ENCODE results near the gene PTPRN2.
"Not testable (repeated sequence)": the region's sequence is repeated elsewhere in the genome, so short reads cannot be mapped to it uniquely, and the experiment has no call there.

The PTPRN2 gene

DNA sequence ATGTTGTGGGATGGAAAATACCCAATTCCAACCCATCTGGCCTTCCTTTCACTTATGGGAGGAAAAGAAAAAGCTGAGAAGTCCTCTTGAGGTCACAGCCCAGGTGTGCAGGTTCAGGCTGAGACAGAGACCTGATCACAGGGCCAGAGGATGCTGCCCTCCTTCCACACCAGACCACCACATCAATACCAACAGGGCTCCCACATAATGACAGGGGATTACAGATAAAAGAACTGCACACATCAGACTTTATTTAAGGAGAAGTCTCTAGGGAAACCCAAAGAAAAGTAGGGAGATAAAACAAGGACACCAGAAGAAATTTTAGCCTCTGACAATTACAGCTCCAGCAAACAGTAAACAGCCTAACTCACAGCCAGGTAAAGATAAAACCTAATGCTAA, 548.4 kb downstream of the PTPRN2 start:
- ATAC-seq (replicated peaks; ENCODE audit: extremely low read depth, poor library complexity, severe bottlenecking), result no peak
- H3K27ac Mint-ChIP-seq (ENCODE audit: low read depth), result no peak overlapping the region
- H3K9me3 Mint-ChIP-seq, result peaks cover 18% of the 10 kb centered on the region
- no peak for DNase-seq (ENCODE audit: low spot score in 2 of 2)
- no peaks in the 10 kb centered on the region for H3K4me1 Mint-ChIP-seq
- no peaks in the 10 kb centered on the region for H3K36me3 Mint-ChIP-seq (ENCODE audit: insufficient read depth)
- peaks cover 25% of the 10 kb centered on the region for H3K27me3 Mint-ChIP-seq
- H3K4me3 Mint-ChIP-seq, result no peak overlapping the region

GRCh38 chr7:158037211-158037610, 550.4 kb downstream of the PTPRN2 start:
- Mint-ChIP-seq H3K27ac (ENCODE audit: low read depth) (no peak overlapping the region), H3K4me3 (no peak overlapping the region), H3K4me1 (no peaks in the 10 kb centered on the region), H3K36me3 (ENCODE audit: insufficient read depth) (no peaks in the 10 kb centered on the region), H3K27me3 (peaks cover 34% of the 10 kb centered on the region), H3K9me3 (peaks cover 22% of the 10 kb centered on the region)
- DNase-seq (ENCODE audit: low spot score in 2 of 2) (no peak), ATAC-seq (replicated peaks; ENCODE audit: extremely low read depth, poor library complexity, severe bottlenecking) (no peak)

GRCh38 chr7:158035343-158035742, 552.3 kb downstream of the PTPRN2 start:
- Mint-ChIP-seq H3K36me3 (ENCODE audit: insufficient read depth) (no peaks in the 10 kb centered on the region), H3K9me3 (peaks cover 20% of the 10 kb centered on the region), H3K4me3 (no peak overlapping the region), H3K27ac (ENCODE audit: low read depth) (no peak overlapping the region), H3K4me1 (no peaks in the 10 kb centered on the region), H3K27me3 (peaks cover 39% of the 10 kb centered on the region)
- ATAC-seq (replicated peaks; ENCODE audit: extremely low read depth, poor library complexity, severe bottlenecking), result no peak
- no peak for DNase-seq (ENCODE audit: low spot score in 2 of 2)

DNA sequence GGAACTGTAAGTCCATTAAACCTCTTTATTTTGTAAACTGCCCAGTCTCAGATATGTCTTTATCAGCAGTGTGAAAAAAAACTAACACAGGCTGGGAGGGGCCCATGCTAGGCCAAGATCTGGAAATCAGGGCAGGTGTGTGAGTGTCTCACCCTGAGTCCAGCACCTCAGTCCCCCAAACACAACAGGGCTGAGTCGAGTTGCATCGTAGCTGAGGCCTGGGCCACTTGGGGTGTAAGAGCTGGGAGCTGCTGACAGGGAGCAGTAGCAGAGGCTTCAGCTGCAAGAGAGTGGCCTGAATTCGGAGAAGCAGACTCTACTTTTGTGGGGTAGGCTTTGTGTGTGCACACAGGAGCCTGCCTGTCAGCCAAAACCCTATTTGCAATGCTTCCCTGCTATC, 553.1 kb downstream of the PTPRN2 start:
- peaks cover 47% of the 10 kb centered on the region for H3K27me3 Mint-ChIP-seq
- H3K9me3 Mint-ChIP-seq, result peaks cover 13% of the 10 kb centered on the region
- no peak overlapping the region for H3K27ac Mint-ChIP-seq (ENCODE audit: low read depth)
- H3K36me3 Mint-ChIP-seq (ENCODE audit: insufficient read depth), result no peaks in the 10 kb centered on the region
- H3K4me1 Mint-ChIP-seq, result no peaks in the 10 kb centered on the region
- no peak for DNase-seq (ENCODE audit: low spot score in 2 of 2)
- ATAC-seq (replicated peaks; ENCODE audit: extremely low read depth, poor library complexity, severe bottlenecking), result no peak
- no peak overlapping the region for H3K4me3 Mint-ChIP-seq

GRCh38 chr7:158033925-158034324, 553.7 kb downstream of the PTPRN2 start:
- not testable (repeated sequence) for H3K9me3 Mint-ChIP-seq; DNase-seq (ENCODE audit: low spot score in 2 of 2); H3K4me3 Mint-ChIP-seq; ATAC-seq (replicated peaks; ENCODE audit: extremely low read depth, poor library complexity, severe bottlenecking); H3K27ac Mint-ChIP-seq (ENCODE audit: low read depth); H3K36me3 Mint-ChIP-seq (ENCODE audit: insufficient read depth); H3K4me1 Mint-ChIP-seq
- H3K27me3 Mint-ChIP-seq, result peaks cover 51% of the 10 kb centered on the region

DNA sequence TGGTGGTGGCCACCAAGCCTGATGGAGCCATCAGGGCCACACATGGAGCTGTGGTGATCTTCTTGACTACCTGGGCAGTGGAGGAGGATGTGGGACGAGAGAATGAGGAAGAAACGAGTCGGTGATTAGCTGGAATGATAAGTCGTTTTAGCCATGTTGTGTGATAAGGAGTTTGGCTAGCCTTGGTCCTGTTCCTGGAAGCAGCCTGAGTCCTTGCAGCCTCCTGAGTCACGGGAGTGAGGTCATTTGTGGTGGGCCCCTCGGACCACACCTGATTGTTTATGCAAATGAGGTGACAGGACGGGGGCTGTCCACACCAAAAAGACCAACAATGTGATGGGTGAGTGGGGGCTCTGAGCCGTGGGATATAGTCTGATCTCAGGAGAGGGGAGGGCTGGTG, 554.4 kb downstream of the PTPRN2 start:
- Mint-ChIP-seq H3K4me3 (no peak overlapping the region), H3K27ac (ENCODE audit: low read depth) (no peak overlapping the region)
- ATAC-seq (replicated peaks; ENCODE audit: extremely low read depth, poor library complexity, severe bottlenecking), result no peak

DNA sequence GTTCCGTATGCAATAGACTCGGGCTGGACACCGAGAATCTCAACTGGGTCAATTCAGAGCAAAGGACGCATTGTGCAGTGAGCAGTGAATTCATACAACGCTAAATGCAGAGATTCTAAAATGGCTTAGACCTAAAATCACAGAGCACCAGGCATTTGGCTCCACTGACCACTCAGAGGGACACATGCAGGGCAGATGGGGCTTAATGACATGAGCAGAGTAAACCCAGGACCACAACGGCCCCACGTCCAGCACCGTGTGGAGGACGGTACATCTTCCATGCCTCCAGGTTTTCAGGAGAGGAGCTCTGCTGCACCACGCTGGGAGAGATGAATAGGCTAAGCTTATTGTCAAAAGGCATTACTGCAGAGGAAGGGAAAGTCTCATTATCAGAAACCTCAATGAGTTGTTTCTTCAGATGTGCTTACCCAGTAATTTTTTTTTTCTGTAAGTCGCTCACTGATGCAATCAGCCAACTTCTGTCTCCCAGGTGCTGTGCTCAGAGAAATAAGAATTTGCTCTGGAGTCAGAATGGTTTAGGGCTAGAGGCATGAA, 555.0 kb downstream of the PTPRN2 start:
- Mint-ChIP-seq H3K4me1 (no peaks in the 10 kb centered on the region), H3K4me3 (no peak overlapping the region), H3K27ac (ENCODE audit: low read depth) (no peak overlapping the region), H3K9me3 (peaks cover 9% of the 10 kb centered on the region), H3K36me3 (ENCODE audit: insufficient read depth) (no peaks in the 10 kb centered on the region), H3K27me3 (peaks cover 59% of the 10 kb centered on the region)
- no peak for DNase-seq (ENCODE audit: low spot score in 2 of 2)
- no peak for ATAC-seq (replicated peaks; ENCODE audit: extremely low read depth, poor library complexity, severe bottlenecking)

More for the DNA sequence above, 554.4 kb downstream of the PTPRN2 start:
- Mint-ChIP-seq H3K27me3 (peaks cover 53% of the 10 kb centered on the region), H3K36me3 (ENCODE audit: insufficient read depth) (no peaks in the 10 kb centered on the region), H3K9me3 (peaks cover 9% of the 10 kb centered on the region), H3K4me1 (no peaks in the 10 kb centered on the region)
- DNase-seq (ENCODE audit: low spot score in 2 of 2), result no peak

DNA sequence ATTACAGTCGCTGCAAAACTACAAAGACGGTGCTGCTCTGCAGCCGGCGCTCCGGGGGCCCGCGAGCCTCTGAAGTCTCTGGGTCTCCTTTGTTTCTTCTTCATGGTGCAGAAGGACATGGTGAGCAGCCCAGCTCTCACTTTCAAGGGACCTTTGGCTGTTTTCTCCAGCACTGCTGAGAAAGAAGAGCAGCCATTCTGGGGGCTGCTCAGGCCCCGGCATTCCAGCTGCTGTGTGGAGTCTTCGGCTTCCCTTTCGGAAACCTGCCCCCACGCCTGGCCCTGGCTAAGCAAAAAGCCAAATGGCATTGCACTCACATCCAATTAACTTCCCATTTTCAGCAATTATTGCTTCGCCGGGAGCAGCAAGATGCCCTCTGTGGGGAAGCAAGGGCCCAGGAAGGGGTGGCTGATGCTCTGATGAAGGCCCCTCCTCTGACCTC, 555.7 kb downstream of the PTPRN2 start:
- DNase-seq (ENCODE audit: low spot score in 2 of 2), result no peak
- H3K36me3 Mint-ChIP-seq (ENCODE audit: insufficient read depth), result no peaks in the 10 kb centered on the region

DNA sequence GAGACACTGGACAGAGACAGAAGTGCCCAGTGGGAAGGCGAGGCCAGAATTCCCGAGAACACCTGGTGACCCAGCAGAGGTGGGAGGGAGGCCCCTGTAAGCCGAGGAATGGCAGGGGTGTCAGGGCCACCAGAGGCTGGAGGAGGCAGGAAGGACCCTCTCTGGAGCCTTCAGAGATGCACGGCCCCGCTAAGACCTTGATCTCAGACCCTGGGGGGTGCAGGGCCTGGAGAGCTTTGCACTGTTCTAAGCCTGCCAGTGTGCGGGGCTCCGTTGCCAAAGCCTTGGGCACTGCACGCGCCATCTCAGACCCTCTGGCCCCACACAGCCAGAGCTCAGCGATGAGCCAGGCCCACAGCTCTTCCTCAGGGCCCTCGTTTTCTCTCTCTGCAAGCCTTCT, 557.1 kb downstream of the PTPRN2 start:
- H3K27me3 Mint-ChIP-seq, result peaks cover 59% of the 10 kb centered on the region

More for the DNA sequence above, 555.7 kb downstream of the PTPRN2 start:
- no peaks in the 10 kb centered on the region for H3K4me1 Mint-ChIP-seq
- peaks cover 60% of the 10 kb centered on the region for H3K27me3 Mint-ChIP-seq
- H3K4me3 Mint-ChIP-seq, result no peak overlapping the region
- no peak for ATAC-seq (replicated peaks; ENCODE audit: extremely low read depth, poor library complexity, severe bottlenecking)
- no peak overlapping the region for H3K27ac Mint-ChIP-seq (ENCODE audit: low read depth)
- peaks cover 9% of the 10 kb centered on the region for H3K9me3 Mint-ChIP-seq

GRCh38 chr7:158030071-158030470, 557.6 kb downstream of the PTPRN2 start:
- no peaks in the 10 kb centered on the region for H3K36me3 Mint-ChIP-seq (ENCODE audit: insufficient read depth)
- H3K27me3 Mint-ChIP-seq, result peaks cover 54% of the 10 kb centered on the region
- DNase-seq (ENCODE audit: low spot score in 2 of 2) (no peak), ATAC-seq (replicated peaks; ENCODE audit: extremely low read depth, poor library complexity, severe bottlenecking) (no peak)
- H3K27ac Mint-ChIP-seq (ENCODE audit: low read depth), result no peak overlapping the region
- no peak overlapping the region for H3K4me3 Mint-ChIP-seq
- H3K9me3 Mint-ChIP-seq, result peaks cover 6% of the 10 kb centered on the region
- no peaks in the 10 kb centered on the region for H3K4me1 Mint-ChIP-seq

More for the DNA sequence above, 557.1 kb downstream of the PTPRN2 start:
- no peak overlapping the region for H3K4me3 Mint-ChIP-seq
- DNase-seq (ENCODE audit: low spot score in 2 of 2) (no peak), ATAC-seq (replicated peaks; ENCODE audit: extremely low read depth, poor library complexity, severe bottlenecking) (no peak)
- H3K9me3 Mint-ChIP-seq, result peaks cover 9% of the 10 kb centered on the region
- no peaks in the 10 kb centered on the region for H3K4me1 Mint-ChIP-seq
- no peaks in the 10 kb centered on the region for H3K36me3 Mint-ChIP-seq (ENCODE audit: insufficient read depth)
- H3K27ac Mint-ChIP-seq (ENCODE audit: low read depth), result no peak overlapping the region

DNA sequence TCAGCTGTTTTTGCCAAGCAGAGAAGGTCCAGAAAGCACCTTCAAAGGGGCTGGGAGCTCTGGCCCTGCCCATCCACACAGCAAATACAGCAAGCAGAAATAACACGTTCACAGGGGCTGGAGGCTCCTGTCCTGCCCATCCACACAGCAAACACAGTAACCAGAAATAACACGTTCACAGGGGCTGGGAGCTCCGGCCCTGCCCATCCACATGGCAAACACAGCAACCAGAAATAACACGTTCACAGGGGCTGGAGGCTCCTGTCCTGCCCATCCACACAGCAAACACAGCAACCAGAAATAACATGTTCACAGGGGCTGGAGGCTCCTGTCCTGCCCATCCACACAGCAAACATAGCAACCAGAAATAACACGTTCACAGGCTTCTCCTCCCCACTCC, 558.1 kb downstream of the PTPRN2 start:
- DNase-seq (ENCODE audit: low spot score in 2 of 2) (no peak), ATAC-seq (replicated peaks; ENCODE audit: extremely low read depth, poor library complexity, severe bottlenecking) (no peak)
- H3K36me3 Mint-ChIP-seq (ENCODE audit: insufficient read depth), result no peaks in the 10 kb centered on the region
- no peaks in the 10 kb centered on the region for H3K4me1 Mint-ChIP-seq
- H3K9me3 Mint-ChIP-seq, result peaks cover 4% of the 10 kb centered on the region
- no peak overlapping the region for H3K4me3 Mint-ChIP-seq
- H3K27ac Mint-ChIP-seq (ENCODE audit: low read depth), result no peak overlapping the region
- H3K27me3 Mint-ChIP-seq, result peaks cover 49% of the 10 kb centered on the region

- ATAC-seq (replicated peaks; ENCODE audit: extremely low read depth, poor library complexity, severe bottlenecking), result no peak
- no peaks in the 10 kb centered on the region for H3K36me3 Mint-ChIP-seq (ENCODE audit: insufficient read depth)
- H3K27me3 Mint-ChIP-seq, result peaks cover 49% of the 10 kb centered on the region
- H3K4me1 Mint-ChIP-seq, result no peaks in the 10 kb centered on the region
- H3K4me3 Mint-ChIP-seq, result no peak overlapping the region
- DNase-seq (ENCODE audit: low spot score in 2 of 2), result no peak
- H3K9me3 Mint-ChIP-seq, result peaks cover 4% of the 10 kb centered on the region
- no peak overlapping the region for H3K27ac Mint-ChIP-seq (ENCODE audit: low read depth)
Measured at GRCh38 chr7:158028971-158029370, 558.7 kb downstream of the PTPRN2 start.

- peaks cover 48% of the 10 kb centered on the region for H3K27me3 Mint-ChIP-seq
- no peak overlapping the region for H3K27ac Mint-ChIP-seq (ENCODE audit: low read depth)
- no peak for ATAC-seq (replicated peaks; ENCODE audit: extremely low read depth, poor library complexity, severe bottlenecking)
- no peaks in the 10 kb centered on the region for H3K4me1 Mint-ChIP-seq
- no peaks in the 10 kb centered on the region for H3K36me3 Mint-ChIP-seq (ENCODE audit: insufficient read depth)
- DNase-seq (ENCODE audit: low spot score in 2 of 2), result no peak
- H3K9me3 Mint-ChIP-seq, result peaks cover 4% of the 10 kb centered on the region
- H3K4me3 Mint-ChIP-seq, result no peak overlapping the region
Measured at GRCh38 chr7:158028290-158028941, 559.2 kb downstream of the PTPRN2 start.

Data from central memory CD8-positive, alpha-beta T cell (primary cell).